GM18502 (cell line): ENCODE measurements around the gene HLA-C.
A peak's percentile ranks its signal among the peaks of the same experiment; 100 is the strongest.
"Not testable (repeated sequence)": the region's sequence is repeated elsewhere in the genome, so short reads cannot be mapped to it uniquely, and the experiment has no call there.

Source experiments
- ATAC-seq: cut with Tn5 transposase; IDR thresholded peaks from one replicate; pipeline ENCODE4 v1.9.1; 2021; ENCODE audit warnings: mild to moderate bottlenecking; ENCODE audit not compliant: unreplicated experiment, poor library complexity

The HLA-C gene

DNA sequence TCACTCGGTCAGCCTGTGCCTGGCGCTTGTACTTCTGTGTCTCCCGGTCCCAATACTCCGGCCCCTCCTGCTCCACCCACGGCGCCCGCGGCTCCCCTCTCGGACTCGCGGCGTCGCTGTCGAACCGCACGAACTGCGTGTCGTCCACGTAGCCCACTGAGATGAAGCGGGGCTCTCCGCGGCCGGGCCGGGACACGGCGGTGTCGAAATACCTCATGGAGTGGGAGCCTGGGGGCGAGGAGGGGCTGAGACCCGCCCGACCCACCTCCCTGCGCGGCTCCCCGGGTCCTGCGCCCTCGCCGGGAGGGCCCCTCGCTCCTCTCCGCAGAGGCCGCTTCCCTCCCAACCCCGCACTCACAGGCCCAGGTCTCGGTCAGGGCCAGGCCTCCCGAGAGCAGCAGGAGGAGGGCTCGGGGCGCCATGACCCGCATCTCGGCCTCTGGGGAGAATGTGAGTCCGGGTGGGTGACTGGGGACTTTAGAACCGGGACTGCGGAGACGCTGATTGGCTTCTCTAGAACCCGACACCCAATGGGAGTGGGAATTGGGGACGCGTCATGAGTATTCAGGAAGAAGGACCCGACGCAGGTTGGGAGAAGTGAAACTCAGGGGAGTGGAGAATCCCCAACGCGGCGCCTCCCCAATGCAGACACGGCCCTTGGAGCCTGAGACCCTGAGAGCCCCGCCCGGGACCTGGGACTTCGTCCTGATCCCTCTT lies at the start of gene HLA-C:
Gene HLA-C (minus strand): TSS at position 452 of the 717 bp plus-strand sequence. CDS start 21 bp downstream, at position 431.
- peak; percentile 86 for ATAC-seq

DNA sequence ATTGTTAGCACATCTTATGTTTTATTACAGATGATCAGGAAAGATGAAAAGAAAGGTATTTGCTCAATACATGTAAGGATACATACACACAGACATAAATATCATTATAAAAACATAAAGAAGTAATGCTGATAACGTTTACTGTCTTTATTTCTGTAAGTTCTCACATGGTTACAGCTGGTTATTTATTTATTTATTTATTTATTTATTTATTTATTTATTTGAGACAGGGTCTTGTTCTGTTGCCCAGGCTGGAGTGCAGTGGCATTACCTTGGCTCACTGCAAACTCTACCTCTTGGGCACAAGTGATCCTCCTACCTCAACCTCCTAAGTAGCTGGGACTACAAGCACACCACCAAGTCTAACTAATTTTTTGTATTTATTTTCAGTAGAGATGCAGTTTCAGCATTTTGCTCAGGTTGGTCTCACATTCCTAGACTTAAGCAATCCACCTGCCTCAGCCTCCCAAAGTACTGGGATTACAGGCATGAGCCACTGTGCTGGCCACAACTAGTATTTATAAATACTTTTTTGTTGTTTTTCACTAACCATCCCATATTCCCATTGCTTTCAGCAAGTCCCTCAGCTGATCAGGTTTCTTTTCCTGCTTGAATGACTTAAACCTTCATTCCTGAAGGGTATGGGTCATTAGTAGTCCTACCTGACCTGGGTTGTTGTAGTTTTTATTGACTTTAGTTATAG lies 49.3 kb upstream of the HLA-C start:
- no peak for ATAC-seq

DNA sequence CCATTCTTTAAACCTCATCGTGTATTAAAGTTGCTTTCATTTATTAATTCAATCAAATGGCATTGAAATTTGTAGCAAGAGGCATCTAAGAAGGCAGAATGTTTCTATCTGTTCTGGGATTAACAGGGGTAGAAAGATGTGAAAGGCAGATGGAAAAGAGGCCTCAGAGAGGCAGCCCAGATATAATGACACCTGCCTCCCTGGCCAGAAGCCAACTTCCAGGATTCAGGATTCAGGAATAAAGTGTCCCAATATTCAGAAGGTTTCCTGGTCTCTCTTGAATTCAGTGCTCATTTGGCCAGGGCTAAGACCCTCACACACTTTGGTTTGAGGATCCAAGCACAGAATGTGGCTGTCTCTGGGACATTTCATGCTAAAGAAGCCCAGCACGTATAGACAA lies 45.1 kb upstream of the HLA-C start:
- no peak for ATAC-seq

DNA sequence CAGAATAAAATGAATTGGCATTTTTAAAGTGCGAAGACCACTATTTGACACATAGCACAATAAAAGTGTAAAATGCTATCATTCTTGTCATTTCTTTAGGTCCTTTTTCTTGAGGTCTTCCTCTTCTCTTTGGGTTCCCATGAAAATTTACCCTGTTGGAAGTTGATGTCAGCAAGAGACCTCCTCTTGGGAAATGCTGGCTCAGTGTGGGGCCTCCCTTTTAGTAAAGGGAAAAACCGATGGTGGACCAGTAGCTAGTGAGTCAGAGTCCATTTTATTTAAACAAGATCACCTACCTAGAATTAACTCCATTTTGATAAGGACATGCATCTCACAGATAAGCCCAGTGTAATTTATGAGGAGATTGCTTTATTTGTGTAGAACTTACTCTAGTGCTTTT lies 37.7 kb upstream of the HLA-C start:
- ATAC-seq: no peak

DNA sequence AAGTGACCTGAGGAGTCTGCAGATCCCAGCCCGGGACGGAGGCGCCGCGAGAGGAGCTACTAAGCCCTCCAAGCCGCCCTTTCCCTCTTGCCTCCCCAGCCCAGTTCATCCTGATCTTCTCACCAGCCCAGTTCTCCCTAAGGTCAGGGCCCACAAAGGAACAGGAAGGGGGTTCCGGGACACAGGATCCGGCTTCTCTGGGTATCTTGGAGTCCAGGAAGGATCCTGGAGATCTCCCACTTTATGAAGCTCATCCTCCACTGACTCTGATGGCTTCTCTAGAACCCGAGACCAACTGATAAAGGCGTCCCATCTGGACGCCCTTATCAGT lies 36.9 kb upstream of the HLA-C start:
- ATAC-seq: no peak

DNA sequence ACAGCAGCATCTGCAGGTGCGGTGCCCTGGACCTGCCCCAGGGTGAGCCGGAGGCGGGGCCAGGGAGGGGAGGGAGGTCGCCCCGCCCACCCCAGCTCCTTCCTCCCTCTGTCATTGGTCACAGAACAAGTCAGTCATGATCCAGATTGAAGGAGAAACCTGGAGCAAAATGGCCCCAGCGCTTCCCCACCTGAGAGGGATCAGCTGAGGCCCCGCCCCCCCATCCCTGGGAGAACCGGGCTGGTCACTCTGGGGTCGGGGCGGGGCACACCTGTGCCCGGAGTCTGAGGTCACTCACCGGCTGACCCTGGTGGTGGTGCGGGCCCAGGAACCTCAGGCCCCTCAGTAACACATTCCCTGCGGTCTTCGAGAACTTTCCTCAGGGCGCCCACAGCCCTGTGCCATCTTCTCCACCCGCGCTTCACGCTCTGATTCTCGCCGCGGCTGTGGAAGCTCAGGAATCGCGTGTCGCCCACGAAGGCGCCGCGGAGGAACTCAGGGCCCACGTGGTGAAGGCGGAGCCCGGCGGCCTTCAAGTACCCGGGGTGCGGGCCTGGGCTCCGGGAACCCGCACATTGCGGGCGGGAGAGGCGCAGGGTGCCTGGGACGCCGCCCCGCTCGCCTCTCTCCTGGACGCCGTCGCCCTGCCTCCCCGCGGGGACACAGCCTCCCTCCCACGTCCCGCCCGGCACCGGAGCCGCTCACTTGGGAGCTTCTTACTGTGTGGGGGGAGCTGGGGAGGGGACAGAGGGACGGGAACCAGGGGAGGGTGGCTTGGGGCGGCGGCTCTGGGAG lies 36.4 kb upstream of the HLA-C start:
- no peak for ATAC-seq

DNA sequence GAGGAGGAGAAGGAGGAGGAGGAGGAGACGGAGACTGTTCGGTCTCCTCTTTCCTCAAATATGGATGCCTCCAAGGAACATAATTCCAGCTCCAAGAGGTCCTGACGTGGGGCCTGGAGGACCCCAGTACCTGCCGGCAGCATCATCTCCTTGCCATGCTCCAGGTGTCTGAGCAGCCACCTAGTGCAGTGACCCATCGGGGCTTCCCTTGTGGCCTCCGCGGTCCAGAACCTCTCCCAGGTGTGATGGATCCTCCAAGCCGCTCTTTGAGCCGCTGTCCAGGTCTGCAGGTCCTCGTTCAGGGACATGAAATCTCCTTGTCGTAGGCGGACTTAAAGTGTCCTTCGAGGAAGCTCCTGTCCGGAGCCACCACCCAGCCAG lies 35.8 kb upstream of the HLA-C start:
- no peak for ATAC-seq

DNA sequence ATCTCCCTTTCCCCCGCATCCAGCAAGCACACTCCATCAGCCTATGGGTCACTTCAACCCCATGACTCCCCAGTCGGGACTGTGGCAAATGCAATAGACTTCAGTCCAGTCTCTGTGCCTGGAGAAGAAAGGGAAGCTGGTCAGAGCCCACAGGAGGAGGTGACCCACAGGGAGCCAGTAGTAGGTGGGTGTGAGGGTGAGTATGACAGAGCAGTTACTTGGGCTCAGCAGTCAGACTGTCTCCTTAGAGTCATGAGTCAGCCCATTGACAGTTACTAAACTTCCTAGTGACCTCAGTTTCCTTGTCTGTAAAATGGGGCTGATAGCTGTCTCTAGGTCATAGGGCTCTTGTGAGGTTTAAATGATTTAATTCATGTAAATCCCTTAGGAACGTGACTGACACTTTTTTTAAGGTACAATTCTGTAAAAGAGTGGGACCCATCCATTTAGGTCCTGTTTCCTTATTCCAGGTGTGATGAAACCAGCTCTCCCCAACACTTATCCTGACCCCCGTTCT lies 33.9 kb upstream of the HLA-C start:
- no peak for ATAC-seq

DNA sequence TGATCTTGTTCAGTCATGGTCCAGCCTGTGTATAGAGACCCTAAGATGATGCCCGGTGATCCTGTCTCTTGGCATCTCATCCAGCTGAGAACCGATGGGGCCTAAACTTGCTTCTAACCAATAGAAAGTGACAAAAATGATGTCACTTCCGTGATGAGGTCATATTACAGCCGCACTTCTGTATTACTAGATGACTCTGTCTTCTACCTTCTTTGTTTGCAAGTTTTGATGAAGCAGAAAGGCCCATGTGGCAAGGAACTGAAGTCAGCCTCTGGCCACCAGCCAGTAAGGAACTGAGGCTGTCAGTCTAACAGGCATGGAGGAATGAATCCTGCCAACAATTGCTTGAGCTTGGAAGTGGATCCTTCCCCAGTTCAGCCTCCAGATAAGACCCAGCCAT lies 32.8 kb upstream of the HLA-C start:
- ATAC-seq: no peak

DNA sequence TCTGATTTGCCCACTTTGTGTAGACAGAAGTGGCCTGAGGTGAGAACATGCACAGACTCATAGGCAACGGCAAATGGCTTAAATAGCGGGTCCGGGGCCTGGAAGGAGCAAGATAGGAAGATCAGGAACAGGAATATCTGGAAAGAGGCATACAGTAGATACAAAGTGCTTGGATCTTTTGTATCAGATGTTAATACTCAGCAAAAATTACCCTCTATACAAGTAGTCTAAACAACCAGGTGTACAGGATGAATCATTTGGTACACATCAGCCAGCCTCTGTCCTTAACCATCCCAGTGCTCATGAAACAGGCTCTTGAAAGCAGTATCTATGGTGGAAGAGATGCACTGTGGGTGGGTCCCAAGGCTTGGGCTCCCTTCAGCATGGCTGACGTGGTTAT lies 28.9 kb upstream of the HLA-C start:
- ATAC-seq: no peak

DNA sequence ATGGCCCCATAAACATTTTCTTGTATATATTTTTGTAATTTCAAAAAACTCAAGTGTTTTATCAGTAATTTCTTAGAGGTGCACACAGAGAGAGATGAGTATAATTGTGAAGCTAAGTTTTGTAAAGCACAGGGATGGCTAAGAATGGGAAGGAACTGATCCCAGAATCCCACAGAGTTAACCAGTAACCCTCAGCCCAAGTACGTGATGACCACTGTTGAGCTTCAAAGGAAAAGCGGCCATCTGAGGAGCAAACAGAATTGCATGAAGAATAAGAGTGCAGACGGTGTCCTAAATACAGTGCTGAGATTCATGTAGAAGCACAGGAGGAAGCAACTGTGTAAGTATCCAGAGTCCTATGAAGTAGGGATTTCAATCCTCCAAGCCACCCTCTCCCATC lies 28.1 kb upstream of the HLA-C start:
- ATAC-seq: no peak

DNA sequence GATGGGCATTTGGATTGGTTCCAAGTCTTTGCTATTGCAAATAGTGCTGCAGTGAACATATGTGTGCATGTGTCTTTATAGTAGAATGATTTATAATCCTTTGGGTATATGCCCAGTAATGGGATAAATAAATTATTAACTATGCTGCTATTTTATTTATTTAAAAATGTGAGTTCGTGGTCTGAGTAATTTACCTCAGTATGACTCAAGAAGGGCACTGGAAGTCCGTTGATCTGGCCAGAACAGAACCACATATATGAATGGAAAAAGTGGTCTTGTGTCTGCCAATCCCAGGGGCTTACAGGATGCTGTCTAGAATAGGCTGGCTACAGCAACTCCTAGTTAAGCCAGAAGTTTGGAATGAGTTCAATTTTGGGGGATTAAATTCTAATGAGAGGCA lies 27.6 kb upstream of the HLA-C start:
- no peak for ATAC-seq

DNA sequence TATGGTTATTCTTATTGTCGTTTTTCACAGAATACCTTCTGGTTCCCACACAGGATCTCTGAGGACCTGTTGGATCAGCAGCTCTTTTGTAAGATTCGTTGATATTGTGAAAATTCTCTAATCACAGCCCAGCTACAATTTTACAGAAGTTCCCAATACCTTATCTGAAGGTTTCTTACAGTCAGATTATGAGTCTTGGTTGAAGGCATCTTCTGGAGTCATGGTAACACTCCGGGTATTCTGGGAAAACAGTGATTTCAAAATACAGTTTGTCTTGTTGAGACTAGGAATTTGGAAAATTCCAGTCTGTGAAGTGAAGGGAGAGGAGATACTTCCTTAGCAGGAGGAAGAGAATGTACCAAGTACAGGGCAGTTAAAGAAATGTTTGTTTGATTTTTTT lies 22.2 kb upstream of the HLA-C start:
- ATAC-seq: no peak

DNA sequence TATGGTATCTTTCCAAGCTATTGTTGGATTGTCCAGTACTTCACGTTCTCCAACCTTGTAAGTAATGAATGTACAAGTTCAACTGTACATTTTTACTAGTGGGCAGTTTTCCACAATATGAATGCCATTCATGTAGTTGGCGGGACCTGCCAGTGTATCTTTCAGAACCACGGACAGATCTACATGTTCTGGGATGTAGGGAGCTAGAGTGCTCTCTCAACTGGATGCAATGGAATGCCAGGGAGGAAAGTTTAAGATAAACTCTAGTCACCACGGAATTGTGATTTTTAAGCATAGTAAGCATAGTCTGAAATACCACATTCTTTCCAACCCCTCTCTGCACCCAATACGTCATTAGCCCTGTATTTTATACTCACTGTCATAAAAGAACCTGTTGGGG lies 21.5 kb upstream of the HLA-C start:
- no peak for ATAC-seq

DNA sequence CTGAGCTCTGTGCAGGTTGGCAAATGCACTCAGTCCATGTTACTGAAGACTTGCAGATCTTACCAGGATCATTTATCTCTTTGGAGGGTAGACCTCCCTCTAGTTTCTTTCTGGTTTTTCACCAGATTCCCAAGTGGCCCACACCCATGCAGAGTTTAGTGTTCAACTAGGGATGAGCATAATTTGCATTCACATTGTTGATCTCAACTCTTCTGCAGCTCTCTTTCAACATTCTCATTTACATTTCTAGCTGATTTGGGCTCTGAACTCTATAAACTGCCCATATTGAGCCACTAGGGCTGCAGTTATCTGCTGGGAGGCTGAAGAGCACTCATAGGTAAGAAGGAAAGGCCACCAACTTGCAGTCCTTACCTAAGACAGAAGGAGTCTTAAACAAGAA lies 17.9 kb upstream of the HLA-C start:
- no peak for ATAC-seq

DNA sequence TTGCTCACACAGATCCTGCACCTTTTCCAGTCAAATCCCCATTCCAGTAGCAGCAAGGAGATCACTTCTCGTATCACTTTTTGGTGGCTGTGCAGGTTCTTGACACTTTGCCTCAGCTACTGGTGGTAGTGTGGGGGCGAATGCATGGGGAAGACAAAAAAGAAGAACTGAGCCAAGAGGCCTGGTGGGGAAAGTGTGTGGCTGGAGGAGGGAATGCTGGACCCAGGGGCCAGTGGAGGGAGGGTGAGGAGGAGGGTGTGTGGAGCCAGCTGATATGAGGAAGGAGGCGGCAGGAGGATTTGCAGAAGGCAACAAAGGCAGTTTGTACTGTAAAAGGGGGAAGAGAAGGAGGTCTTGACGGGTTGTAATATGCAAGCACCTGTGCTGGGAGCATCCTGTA lies 15.7 kb upstream of the HLA-C start:
- ATAC-seq: no peak

DNA sequence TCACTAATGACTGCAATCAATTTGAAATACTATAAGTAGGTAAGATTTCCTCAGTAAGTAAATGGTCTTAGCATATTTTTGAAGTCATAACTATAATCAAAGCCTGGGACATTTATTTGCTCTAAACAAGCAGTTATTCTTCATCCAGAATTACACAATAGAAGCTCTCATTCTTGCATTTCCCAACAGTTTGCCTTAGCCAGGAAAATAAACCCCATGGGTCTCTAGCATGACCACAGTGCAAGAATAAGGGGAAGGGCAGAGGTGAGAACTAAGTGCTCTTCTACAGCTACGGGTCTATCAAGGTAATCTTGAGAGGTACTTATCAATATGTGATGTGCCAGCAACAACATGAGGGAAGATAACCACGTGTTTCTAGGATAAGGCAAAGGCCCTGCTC lies 14.1 kb upstream of the HLA-C start:
- no peak for ATAC-seq

DNA sequence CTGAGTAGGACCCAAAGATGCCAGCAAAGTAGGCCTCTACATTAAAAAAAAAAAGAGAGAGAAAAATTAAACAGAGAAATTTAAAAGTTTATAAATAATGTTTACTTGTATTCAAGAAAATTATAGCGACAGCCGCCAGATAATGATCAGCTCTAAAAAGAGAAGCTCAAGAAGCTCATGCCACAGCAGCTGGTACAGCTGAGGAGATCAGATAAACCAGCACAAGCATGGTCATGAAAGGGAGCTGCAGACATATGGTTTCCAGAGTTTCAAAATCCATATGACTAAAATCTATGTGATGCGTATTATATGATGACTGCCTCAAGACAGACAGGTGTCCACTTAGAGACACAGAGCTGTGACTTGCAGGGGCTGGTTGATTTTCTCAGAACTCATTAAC lies 13.6 kb upstream of the HLA-C start:
- no peak for ATAC-seq

DNA sequence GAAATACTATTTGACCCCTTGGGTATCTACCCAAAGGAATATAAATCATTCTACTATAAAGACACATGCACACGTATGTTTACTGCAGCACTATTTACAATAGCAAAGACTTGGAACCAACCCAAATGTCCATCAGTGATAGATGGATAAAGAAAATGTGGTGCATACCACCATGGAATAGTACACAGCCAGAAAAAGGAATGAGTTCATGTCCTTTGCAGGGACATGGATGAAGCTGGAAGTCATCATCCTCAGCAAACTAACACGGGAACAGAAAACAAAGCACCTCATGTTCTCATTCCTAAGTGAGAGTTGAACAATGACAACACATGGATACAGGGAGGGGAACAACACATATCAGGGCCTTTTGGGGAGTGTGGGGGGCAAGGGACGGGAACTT lies 7.8 kb upstream of the HLA-C start:
- not testable (repeated sequence) for ATAC-seq

DNA sequence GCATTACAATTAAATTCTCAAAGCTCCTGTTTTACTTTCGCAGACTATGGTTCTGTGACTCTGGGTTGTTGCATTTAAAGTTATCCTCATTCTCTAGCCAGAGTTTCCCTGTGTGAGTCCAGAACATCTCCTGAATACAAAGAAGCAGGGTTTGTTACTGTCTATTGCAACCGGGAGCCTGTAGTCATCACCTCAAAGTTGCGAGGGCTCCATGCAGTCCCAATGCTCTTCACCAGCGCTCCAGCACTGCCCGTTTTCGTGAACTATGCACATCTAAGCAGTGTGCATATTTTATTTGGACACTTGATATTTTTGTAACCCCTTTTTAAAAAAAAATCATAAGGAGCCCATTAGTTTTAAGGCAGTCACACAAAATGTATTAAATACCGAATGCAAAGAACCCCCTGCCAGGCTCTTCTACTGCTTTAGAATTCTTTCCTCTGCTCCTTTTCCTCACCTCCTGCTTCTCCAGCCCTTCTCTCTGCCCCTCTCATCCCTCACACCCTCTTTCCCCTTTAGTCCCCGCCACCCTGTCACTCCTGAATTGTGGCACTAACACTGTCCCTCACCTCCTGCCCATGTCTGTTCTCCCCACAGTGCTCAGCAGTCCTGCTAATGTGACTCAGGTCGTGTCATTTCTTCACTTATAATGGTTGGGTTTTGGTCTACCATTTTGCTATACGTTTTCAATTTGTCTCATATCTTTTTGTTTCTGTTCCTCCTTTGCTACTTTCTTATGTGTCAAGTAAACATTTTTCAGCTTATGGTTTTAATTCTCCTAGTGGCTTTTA lies 1.1 kb upstream of the HLA-C start:
- no peak for ATAC-seq

DNA sequence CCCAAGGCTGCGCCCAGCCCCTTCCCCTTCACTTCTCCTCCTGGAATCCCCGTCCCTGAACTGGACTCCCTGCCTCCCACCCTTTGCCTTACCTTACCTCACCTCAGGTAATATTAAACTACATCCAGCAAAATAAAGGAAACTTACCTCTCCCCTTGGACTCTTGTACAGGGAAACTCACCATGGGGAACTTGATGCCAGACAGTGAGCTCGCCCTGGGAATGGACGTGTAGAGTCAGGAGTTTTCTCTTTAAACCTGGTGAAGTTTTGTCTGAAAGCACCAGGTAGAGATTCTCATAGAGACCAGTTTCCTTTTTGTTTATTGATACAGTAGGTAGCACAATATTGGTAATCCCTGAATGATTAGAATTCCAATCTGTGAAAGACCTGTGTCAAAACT lies 544 bp upstream of the HLA-C start:
- no peak for ATAC-seq
